ENCODE measurements around the gene HSPA1L.

DNA sequence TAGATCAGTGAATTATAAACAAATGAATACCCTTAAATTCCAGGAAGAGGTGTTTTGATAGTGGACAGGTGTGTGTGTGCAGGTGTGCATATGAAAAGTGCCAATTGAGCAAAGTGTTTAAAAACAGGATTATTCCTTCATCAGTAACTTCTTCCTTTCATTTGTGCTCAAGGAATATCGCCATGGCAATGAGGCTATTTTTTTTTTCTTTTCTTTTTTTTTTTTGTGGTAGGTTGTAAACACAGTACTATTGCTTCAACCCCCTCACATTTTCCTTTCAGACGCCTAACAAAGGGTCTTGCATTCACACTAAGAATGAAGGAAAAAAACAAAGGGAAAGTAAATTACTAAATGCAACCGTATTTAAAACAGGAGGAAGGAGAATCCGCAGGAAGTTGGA, 10.5 kb upstream of the HSPA1L start:
- TF ChIP-seq, protein P1, sequence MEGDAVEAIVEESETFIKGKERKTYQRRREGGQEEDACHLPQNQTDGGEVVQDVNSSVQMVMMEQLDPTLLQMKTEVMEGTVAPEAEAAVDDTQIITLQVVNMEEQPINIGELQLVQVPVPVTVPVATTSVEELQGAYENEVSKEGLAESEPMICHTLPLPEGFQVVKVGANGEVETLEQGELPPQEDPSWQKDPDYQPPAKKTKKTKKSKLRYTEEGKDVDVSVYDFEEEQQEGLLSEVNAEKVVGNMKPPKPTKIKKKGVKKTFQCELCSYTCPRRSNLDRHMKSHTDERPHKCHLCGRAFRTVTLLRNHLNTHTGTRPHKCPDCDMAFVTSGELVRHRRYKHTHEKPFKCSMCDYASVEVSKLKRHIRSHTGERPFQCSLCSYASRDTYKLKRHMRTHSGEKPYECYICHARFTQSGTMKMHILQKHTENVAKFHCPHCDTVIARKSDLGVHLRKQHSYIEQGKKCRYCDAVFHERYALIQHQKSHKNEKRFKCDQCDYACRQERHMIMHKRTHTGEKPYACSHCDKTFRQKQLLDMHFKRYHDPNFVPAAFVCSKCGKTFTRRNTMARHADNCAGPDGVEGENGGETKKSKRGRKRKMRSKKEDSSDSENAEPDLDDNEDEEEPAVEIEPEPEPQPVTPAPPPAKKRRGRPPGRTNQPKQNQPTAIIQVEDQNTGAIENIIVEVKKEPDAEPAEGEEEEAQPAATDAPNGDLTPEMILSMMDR (conservative IDR thresholded peaks at IDR 0.05; ENCODE audit: low read length) = no peak
- no peak for TF ChIP-seq EZH2phosphoT487 (IDR thresholded peaks at IDR 0.05; ENCODE audit: borderline replicate concordance)
